ENCODE results near the gene RBMS1.

The RBMS1 gene

GRCh38 chr2:160257041-160257742 is 236.4 kb downstream of the RBMS1 start:
- Histone ChIP-seq H3K9ac (ENCODE audit: low read length) (no peak overlapping the region), H3K27me3 (ENCODE audit: low read depth, low read length) (no peaks in the 10 kb centered on the region), H2AFZ (ENCODE audit: low read depth, low read length) (no peak overlapping the region), H3K9me3 (ENCODE audit: insufficient read depth, low read length) (no peaks in the 10 kb centered on the region), H3K36me3 (replicated peaks; ENCODE audit: low read depth, low read length) (no peaks in the 10 kb centered on the region), H3K4me1 (ENCODE audit: low read length) (peaks cover 7% of the 10 kb centered on the region), H3K4me3 (ENCODE audit: low read length) (no peak overlapping the region), H3K79me2 (ENCODE audit: low read length) (no peaks in the 10 kb centered on the region), H4K20me1 (ENCODE audit: insufficient read depth, low read length) (no peaks in the 10 kb centered on the region), H3K4me2 (ENCODE audit: low read length) (no peak overlapping the region), H3K27ac (ENCODE audit: low read length) (no peak overlapping the region)
- TF ChIP-seq EZH2phosphoT487 (IDR thresholded peaks at IDR 0.05; ENCODE audit: low read depth) (no peak), CTCF (IDR thresholded peaks at IDR 0.05; ENCODE audit: low read depth, low read length) (no peak)

GRCh38 chr2:160256507-160256906 is 237.1 kb downstream of the RBMS1 start:
- Histone ChIP-seq H3K4me3 (ENCODE audit: low read length) (no peak overlapping the region), H3K9ac (ENCODE audit: low read length) (no peak overlapping the region), H3K27ac (ENCODE audit: low read length) (no peak overlapping the region), H3K9me3 (ENCODE audit: insufficient read depth, low read length) (no peaks in the 10 kb centered on the region), H4K20me1 (ENCODE audit: insufficient read depth, low read length) (no peaks in the 10 kb centered on the region), H3K4me1 (ENCODE audit: low read length) (peaks cover 7% of the 10 kb centered on the region), H3K36me3 (replicated peaks; ENCODE audit: low read depth, low read length) (no peaks in the 10 kb centered on the region), H2AFZ (ENCODE audit: low read depth, low read length) (no peak overlapping the region), H3K79me2 (ENCODE audit: low read length) (no peaks in the 10 kb centered on the region), H3K27me3 (ENCODE audit: low read depth, low read length) (no peaks in the 10 kb centered on the region), H3K4me2 (ENCODE audit: low read length) (no peak overlapping the region)
- TF ChIP-seq CTCF (IDR thresholded peaks at IDR 0.05; ENCODE audit: low read depth, low read length) (no peak), EZH2phosphoT487 (IDR thresholded peaks at IDR 0.05; ENCODE audit: low read depth) (no peak)

- Histone ChIP-seq H3K9ac (ENCODE audit: low read length) (no peak overlapping the region), H3K27ac (ENCODE audit: low read length) (no peak overlapping the region), H3K4me3 (ENCODE audit: low read length) (no peak overlapping the region), H4K20me1 (ENCODE audit: insufficient read depth, low read length) (no peaks in the 10 kb centered on the region), H3K4me2 (ENCODE audit: low read length) (no peak overlapping the region), H2AFZ (ENCODE audit: low read depth, low read length) (no peak overlapping the region), H3K4me1 (ENCODE audit: low read length) (peaks cover 7% of the 10 kb centered on the region), H3K27me3 (ENCODE audit: low read depth, low read length) (no peaks in the 10 kb centered on the region), H3K9me3 (ENCODE audit: insufficient read depth, low read length) (no peaks in the 10 kb centered on the region), H3K79me2 (ENCODE audit: low read length) (no peaks in the 10 kb centered on the region), H3K36me3 (replicated peaks; ENCODE audit: low read depth, low read length) (no peaks in the 10 kb centered on the region)
- TF ChIP-seq EZH2phosphoT487 (IDR thresholded peaks at IDR 0.05; ENCODE audit: low read depth): no peak
- TF ChIP-seq CTCF (IDR thresholded peaks at IDR 0.05; ENCODE audit: low read depth, low read length): no peak
Measured at GRCh38 chr2:160255408-160255807, 238.2 kb downstream of the RBMS1 start.

GRCh38 chr2:160254189-160254762 is 239.3 kb downstream of the RBMS1 start:
- Histone ChIP-seq H3K4me2 (ENCODE audit: low read length) (no peak overlapping the region), H3K27ac (ENCODE audit: low read length) (no peak overlapping the region), H4K20me1 (ENCODE audit: insufficient read depth, low read length) (no peaks in the 10 kb centered on the region), H3K4me1 (ENCODE audit: low read length) (peaks cover 7% of the 10 kb centered on the region), H3K4me3 (ENCODE audit: low read length) (no peak overlapping the region), H3K79me2 (ENCODE audit: low read length) (no peaks in the 10 kb centered on the region), H2AFZ (ENCODE audit: low read depth, low read length) (no peak overlapping the region), H3K27me3 (ENCODE audit: low read depth, low read length) (peaks cover 6% of the 10 kb centered on the region; the same call in 1 of the 2 replicates), H3K36me3 (replicated peaks; ENCODE audit: low read depth, low read length) (no peaks in the 10 kb centered on the region), H3K9ac (ENCODE audit: low read length) (no peak overlapping the region), H3K9me3 (ENCODE audit: insufficient read depth, low read length) (no peaks in the 10 kb centered on the region)
- no peak for TF ChIP-seq EZH2phosphoT487 (IDR thresholded peaks at IDR 0.05; ENCODE audit: low read depth)
- TF ChIP-seq CTCF (IDR thresholded peaks at IDR 0.05; ENCODE audit: low read depth, low read length): no peak

Data from OCI-LY3 (cell line).